ENCODE data around the gene SLC37A1. TPM values are rescaled to one million over a fixed set of nuclear protein-coding genes. Genes with fewer than 3 reads are reported as not detected.

Gene SLC37A1
- total RNA-seq, 4 donors from 2014 or later: 10.7 to 21.1 (median 14.0) TPM

GRCh38 chr21:42580793-42581321, 67.2 kb downstream of the SLC37A1 start:
- intact Hi-C loops (cut with DNase I): no loop called here
- Histone ChIP-seq H3K4me3 (no peak overlapping the region), H3K27ac (no peak overlapping the region), H3K27me3 (no peaks in the 10 kb centered on the region), H3K36me3 (peaks cover 0 to 25% (median 0%) of the 10 kb centered on the region in 3 donors), H3K9me3 (peaks cover 0 to 12% (median 12%) of the 10 kb centered on the region in 3 donors), H3K4me1 (peaks cover 0 to 8% (median 0%) of the 10 kb centered on the region in 3 donors)
- no peak for DNase-seq
- no peak for TF ChIP-seq POLR2A (IDR thresholded peaks at IDR 0.05)
- TF ChIP-seq, protein P1, sequence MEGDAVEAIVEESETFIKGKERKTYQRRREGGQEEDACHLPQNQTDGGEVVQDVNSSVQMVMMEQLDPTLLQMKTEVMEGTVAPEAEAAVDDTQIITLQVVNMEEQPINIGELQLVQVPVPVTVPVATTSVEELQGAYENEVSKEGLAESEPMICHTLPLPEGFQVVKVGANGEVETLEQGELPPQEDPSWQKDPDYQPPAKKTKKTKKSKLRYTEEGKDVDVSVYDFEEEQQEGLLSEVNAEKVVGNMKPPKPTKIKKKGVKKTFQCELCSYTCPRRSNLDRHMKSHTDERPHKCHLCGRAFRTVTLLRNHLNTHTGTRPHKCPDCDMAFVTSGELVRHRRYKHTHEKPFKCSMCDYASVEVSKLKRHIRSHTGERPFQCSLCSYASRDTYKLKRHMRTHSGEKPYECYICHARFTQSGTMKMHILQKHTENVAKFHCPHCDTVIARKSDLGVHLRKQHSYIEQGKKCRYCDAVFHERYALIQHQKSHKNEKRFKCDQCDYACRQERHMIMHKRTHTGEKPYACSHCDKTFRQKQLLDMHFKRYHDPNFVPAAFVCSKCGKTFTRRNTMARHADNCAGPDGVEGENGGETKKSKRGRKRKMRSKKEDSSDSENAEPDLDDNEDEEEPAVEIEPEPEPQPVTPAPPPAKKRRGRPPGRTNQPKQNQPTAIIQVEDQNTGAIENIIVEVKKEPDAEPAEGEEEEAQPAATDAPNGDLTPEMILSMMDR (IDR thresholded peaks at IDR 0.05): no peak
- WGBS, 2 donors: 82 to 87% methylated on average over 3 to 13 of the region's 16 CpGs

- DNase-seq: no peak
- intact Hi-C loops (cut with DNase I): no loop called here
- Histone ChIP-seq H3K4me3 (no peak overlapping the region), H3K27me3 (no peaks in the 10 kb centered on the region), H3K4me1 (peaks cover 0 to 8% (median 0%) of the 10 kb centered on the region in 3 donors), H3K36me3 (peaks cover 0 to 19% (median 0%) of the 10 kb centered on the region in 3 donors), H3K9me3 (peaks cover 0 to 7% (median 6%) of the 10 kb centered on the region in 3 donors), H3K27ac (no peak overlapping the region)
- 70 to 82% methylated on average over 10 to 13 of the region's 13 CpGs for WGBS, 2 donors
- TF ChIP-seq POLR2A (IDR thresholded peaks at IDR 0.05): no peak
- TF ChIP-seq, protein P1 (IDR thresholded peaks at IDR 0.05): no peak
These were observed 67.8 kb downstream of the SLC37A1 start for GRCh38 chr21:42581336-42581992.

- H3K27me3 ChIP-seq: no peaks in the 10 kb centered on the region
- TF ChIP-seq, protein P1 (IDR thresholded peaks at IDR 0.05): no peak
- TF ChIP-seq POLR2A (IDR thresholded peaks at IDR 0.05): no peak
- intact Hi-C loops (cut with DNase I): no loop called here
- no peaks in the 10 kb centered on the region for H3K9me3 ChIP-seq
- 76 to 81% methylated on average over 11 to 13 of the region's 17 CpGs for WGBS, 2 donors
- H3K27ac ChIP-seq: no peak overlapping the region
- H3K4me1 ChIP-seq: peaks cover 0 to 8% (median 0%) of the 10 kb centered on the region in 3 donors
- H3K36me3 ChIP-seq: peaks cover 0 to 11% (median 0%) of the 10 kb centered on the region in 3 donors
- no peak overlapping the region for H3K4me3 ChIP-seq
- DNase-seq: no peak
These were observed 68.5 kb downstream of the SLC37A1 start for GRCh38 chr21:42581993-42582786.

DNA sequence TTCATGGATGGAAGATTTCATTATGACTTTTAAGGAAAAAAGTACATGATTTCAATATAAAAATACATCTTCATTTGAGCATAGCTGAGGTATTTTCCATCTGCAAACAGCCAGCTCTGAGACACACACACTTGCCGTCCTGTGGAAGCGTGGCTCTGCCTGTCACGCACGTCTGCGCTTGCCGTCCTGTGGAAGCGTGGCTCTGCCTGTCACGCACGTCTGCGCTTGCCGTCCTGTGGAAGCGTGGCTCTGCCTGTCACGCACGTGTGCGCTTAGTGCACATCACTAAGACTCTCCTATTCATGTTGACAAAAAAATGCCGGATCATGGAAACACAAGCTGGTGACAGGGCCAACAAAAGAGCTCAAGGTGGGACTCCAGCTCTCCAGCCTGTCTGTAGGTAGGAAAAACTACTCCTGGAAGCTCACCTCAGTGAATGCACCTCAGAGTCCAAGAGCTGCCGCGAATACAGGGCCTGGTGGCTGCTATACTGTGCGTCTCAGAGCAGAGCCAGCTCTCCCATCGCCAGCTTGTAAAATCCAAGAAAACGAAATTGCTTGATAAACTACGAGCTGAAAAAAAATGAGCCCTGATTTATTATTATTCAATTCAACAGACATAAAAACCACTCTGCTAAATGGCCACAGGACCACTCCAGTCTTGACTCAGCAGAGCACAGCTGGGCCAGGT, 69.3 kb downstream of the SLC37A1 start:
- 50 to 63% methylated on average over 10 to 18 of the region's 22 CpGs for WGBS, 2 donors
- H3K4me3 ChIP-seq: no peak overlapping the region
- H3K27ac ChIP-seq: no peak overlapping the region
- peaks cover 0 to 7% (median 0%) of the 10 kb centered on the region in 3 donors for H3K36me3 ChIP-seq
- H3K27me3 ChIP-seq: no peaks in the 10 kb centered on the region
- TF ChIP-seq, protein P1 (IDR thresholded peaks at IDR 0.05): no peak
- no peak for TF ChIP-seq POLR2A (IDR thresholded peaks at IDR 0.05)
- intact Hi-C loops (cut with DNase I): no loop called here
- peaks cover 0 to 8% (median 0%) of the 10 kb centered on the region in 3 donors for H3K4me1 ChIP-seq
- no peaks in the 10 kb centered on the region for H3K9me3 ChIP-seq
- DNase-seq: no peak
